Ovary (tissue), 7 donors: ENCODE measurements around the gene C17orf114.

Source experiments
- DNase-seq, 5 donors: peaks; one replicate each; pipeline ENCODE4 v3.0.0-alpha.2; 2019 to 2020
- H3K27ac ChIP-seq, 2 donors: fragments of 200-600 bp; one replicate each; pipeline versions ENCODE4 v1.5.1 to v1.8.0; 2019 to 2022
- H3K27me3 ChIP-seq: fragments of 200-600 bp; one replicate; pipeline ENCODE4 v1.8.0; 2022
- H3K36me3 ChIP-seq: fragments of 200-600 bp; sonication (generic); one replicate; pipeline ENCODE4 v1.5.1; 2019
- H3K4me1 ChIP-seq: one replicate; pipeline ENCODE4 v1.8.1; 2013; ENCODE audit warnings: mild to moderate bottlenecking, moderate library complexity; ENCODE audit not compliant: insufficient read depth
- H3K4me3 ChIP-seq: fragments of 200-600 bp; sonication (generic); one replicate; pipeline ENCODE4 v1.5.1; 2017
- H3K9me3 ChIP-seq, 2 donors: fragments of 200-600 bp in 1 of 2; sonication (generic) in 1 of 2; one replicate each; pipeline versions ENCODE4 v1.5.1 to v1.8.1; 2013 to 2019; ENCODE audit warnings: mild to moderate bottlenecking in 1 of 2, moderate library complexity in 1 of 2
- EP300 ChIP-seq: sonication (generic); formaldehyde crosslinking; IDR thresholded peaks from one replicate; pipeline ENCODE4 v1.6.1; 2017; ENCODE audit warnings: antibody characterized with exemption
- POLR2A ChIP-seq: fragments of 450-650 bp; IDR thresholded peaks from one replicate; pipeline ENCODE4 v1.6.1; 2017; ENCODE audit warnings: antibody characterized with exemption, mild to moderate bottlenecking, moderate library complexity
- WGBS, 3 donors: extraction: QIAGEN DNeasy Blood & Tissue Kit in 1 of 3; methylation state at CpG; one replicate each; pipeline versions ENCODE4 v1.1.5 to v1.1.7; 2013 to 2017; 5-methylcytosine and 5-hydroxymethylcytosine counted together
- intact Hi-C, 4 donors: fragments of 100-400 bp; cut with DNase I; formaldehyde crosslinking; loops; one replicate each; pipeline versions ENCODE4 v1.11.0 to v1.15.1; 2022 to 2023
- TF ChIP-seq, protein P1 (sequence below), 3 donors: fragments of 450-650 bp in 2 of 3; fragments of 200-600 bp in 1 of 3; IDR thresholded peaks; one replicate each; pipeline versions ENCODE4 v1.5.1 to v1.8.0; 2016 to 2022; ENCODE audit warnings: antibody characterized with exemption in 3 of 3, mild to moderate bottlenecking in 1 of 3
- donor health status: DM: no; HTN: no; CAD: no; lungs with moderate emphysema.
- donor health status: DM: no; HTN: no; CAD: no.
- donor health status: Bipolar disorder and iron deficiency.
- donor health status: DM: no; HTN: no; CAD: no.
- donor health status: DM: yes; HTN: yes; CAD: no.

Gene C17orf114

DNA sequence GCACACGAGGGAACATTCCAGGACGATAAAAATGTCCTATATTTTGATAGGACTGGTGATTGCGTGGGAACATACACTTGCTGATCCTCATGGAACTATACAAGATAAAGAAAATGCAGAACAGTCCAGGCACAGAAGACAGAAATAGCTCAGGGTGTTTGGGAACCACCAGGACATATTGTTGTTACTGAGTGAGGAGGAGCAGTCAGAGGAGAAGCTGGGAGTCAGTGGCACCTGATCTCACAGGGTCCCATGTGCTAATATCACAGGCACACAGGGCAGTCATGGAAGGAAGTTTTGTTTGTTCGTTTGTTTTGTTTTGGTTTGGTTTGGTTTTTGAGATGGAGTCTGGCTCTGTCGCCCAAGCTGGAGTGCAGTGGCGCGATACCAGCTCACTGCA lies 10.6 kb upstream of the C17orf114 start:
- no peak for DNase-seq
- 79 to 88% (median 81%) methylated on average over 7 of the region's 7 CpGs for WGBS, 3 donors
- Histone ChIP-seq H3K9me3 (no peaks in the 10 kb centered on the region), H3K27ac (no peak overlapping the region), H3K36me3 (no peaks in the 10 kb centered on the region), H3K4me1 (peaks cover 5% of the 10 kb centered on the region), H3K27me3 (no peaks in the 10 kb centered on the region), H3K4me3 (no peak overlapping the region)
- TF ChIP-seq EP300 (no peak), POLR2A (no peak)
- TF ChIP-seq, protein P1, sequence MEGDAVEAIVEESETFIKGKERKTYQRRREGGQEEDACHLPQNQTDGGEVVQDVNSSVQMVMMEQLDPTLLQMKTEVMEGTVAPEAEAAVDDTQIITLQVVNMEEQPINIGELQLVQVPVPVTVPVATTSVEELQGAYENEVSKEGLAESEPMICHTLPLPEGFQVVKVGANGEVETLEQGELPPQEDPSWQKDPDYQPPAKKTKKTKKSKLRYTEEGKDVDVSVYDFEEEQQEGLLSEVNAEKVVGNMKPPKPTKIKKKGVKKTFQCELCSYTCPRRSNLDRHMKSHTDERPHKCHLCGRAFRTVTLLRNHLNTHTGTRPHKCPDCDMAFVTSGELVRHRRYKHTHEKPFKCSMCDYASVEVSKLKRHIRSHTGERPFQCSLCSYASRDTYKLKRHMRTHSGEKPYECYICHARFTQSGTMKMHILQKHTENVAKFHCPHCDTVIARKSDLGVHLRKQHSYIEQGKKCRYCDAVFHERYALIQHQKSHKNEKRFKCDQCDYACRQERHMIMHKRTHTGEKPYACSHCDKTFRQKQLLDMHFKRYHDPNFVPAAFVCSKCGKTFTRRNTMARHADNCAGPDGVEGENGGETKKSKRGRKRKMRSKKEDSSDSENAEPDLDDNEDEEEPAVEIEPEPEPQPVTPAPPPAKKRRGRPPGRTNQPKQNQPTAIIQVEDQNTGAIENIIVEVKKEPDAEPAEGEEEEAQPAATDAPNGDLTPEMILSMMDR (IDR thresholded peaks at IDR 0.05), result no peak
- intact Hi-C loops, result no loop called here

DNA sequence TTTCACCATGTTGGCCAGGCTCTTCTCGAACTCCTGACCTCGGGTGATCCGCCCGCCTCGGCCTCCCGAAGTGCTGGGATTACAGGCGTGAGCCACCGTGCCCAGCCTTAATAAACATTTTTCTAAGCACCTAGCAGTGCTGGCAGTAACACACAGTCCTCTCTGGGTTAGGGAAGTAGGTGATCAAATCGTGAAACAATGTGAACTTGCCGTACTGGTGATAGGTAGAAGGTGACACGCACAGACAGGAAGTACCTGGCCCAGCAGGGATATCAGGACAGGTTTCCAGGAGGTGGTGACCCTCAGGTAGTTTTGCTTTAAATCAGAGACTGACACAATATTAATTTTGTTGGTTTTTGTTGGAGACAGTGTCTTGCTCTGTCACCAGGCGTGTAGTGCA lies 9.3 kb upstream of the C17orf114 start:
- TF ChIP-seq POLR2A (no peak), EP300 (no peak)
- TF ChIP-seq, protein P1 (IDR thresholded peaks at IDR 0.05), result no peak
- DNase-seq, result no peak
- 88 to 96% (median 96%) methylated on average over 12 of the region's 12 CpGs for WGBS, 3 donors
- Histone ChIP-seq H3K4me3 (no peak overlapping the region), H3K4me1 (peaks cover 7% of the 10 kb centered on the region), H3K36me3 (no peaks in the 10 kb centered on the region), H3K27me3 (no peaks in the 10 kb centered on the region), H3K27ac (no peak overlapping the region), H3K9me3 (no peaks in the 10 kb centered on the region)
- intact Hi-C loops, result no loop called here

DNA sequence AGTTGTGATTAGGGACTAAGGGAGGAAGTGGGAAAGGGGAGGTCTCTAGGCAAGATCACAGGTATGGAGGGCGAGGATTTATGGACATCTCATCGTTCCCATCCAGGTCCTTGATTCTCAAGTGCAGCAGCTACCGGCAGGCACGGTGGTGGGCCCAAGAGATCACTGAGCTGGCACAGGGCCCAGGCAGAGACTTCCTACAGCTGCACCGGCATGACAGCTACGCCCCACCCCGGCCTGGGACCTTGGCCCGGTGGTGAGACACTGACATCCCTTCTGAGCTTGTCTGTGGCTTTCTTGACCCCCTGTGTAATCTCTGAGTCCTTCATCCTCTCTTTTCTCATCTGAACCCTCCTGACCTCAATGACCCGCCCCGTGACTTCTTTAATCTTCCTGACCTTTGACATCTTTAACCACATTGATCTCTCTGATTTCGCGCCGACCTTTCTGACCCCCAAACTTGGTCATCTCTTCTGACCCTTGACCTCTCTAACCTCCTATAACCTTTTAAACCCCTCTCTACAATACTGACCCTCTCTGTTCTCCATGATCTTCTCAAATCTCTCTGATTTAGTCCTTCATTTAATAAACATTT lies 8.7 kb upstream of the C17orf114 start:
- Histone ChIP-seq H3K9me3 (no peaks in the 10 kb centered on the region), H3K27me3 (no peaks in the 10 kb centered on the region), H3K36me3 (no peaks in the 10 kb centered on the region), H3K4me3 (no peak overlapping the region), H3K27ac (no peak overlapping the region), H3K4me1 (peaks cover 8% of the 10 kb centered on the region)
- no peak for TF ChIP-seq EP300
- TF ChIP-seq, protein P1 (IDR thresholded peaks at IDR 0.05), result no peak
- intact Hi-C loops, result no loop called here
- DNase-seq, result no peak
- 59 to 62% (median 62%) methylated on average over 13 of the region's 13 CpGs for WGBS, 3 donors

DNA sequence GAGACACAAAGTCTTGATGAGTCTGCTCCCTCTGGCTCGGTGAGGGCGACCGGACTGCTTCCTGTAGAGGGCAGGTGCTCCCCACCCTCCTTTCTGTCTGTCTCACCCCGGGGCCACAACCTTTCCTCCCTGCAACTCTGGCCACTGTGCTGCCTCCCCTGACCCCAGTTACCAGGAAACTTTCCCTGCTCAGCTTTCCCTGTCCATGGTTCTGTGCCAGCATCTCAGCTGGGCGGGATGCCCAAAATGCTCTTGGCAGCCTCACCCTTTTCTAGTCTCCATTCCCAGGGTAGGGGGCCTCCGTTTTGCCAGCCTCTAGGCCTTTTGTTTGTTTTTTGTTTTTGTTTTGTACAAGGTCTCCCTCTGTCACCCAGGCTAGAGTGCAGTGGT lies 6.2 kb upstream of the C17orf114 start:
- H3K9me3 ChIP-seq, result no peaks in the 10 kb centered on the region
- H3K4me3 ChIP-seq, result no peak overlapping the region
- intact Hi-C loops, result no loop called here
- WGBS, 3 donors, result 39 to 54% (median 48%) methylated on average over 6 of the region's 6 CpGs
- H3K27ac ChIP-seq, result no peak overlapping the region
- H3K27me3 ChIP-seq, result no peaks in the 10 kb centered on the region
- peaks cover 8% of the 10 kb centered on the region for H3K4me1 ChIP-seq
- peak; percentile 26 to 78 (median 63) for DNase-seq
- TF ChIP-seq, protein P1 (IDR thresholded peaks at IDR 0.05), result no peak
- TF ChIP-seq POLR2A (no peak), EP300 (no peak)
- H3K36me3 ChIP-seq, result no peaks in the 10 kb centered on the region
